Activated naive CD8-positive, alpha-beta T cell treated with anti-CD3 and anti-CD28 coated beads for 36 hours (primary cell): Measurements from ENCODE around the gene DSG4. TPM values are rescaled to one million over a fixed set of nuclear protein-coding genes. Genes with fewer than 3 reads are reported as not detected.

ENCODE experiments used
- DNase-seq: peaks from one replicate; pipeline ENCODE4 v3.0.0; 2021
- H3K27ac Mint-ChIP-seq: one replicate; pipeline ENCODE4 v1.8.0; 2022; ENCODE audit warnings: mild to moderate bottlenecking, moderate library complexity, mixed read lengths
- H3K27me3 Mint-ChIP-seq: one replicate; pipeline ENCODE4 v1.8.0; 2022; ENCODE audit warnings: mild to moderate bottlenecking, mixed read lengths
- H3K36me3 Mint-ChIP-seq: one replicate; pipeline ENCODE4 v1.8.0; 2021; ENCODE audit warnings: mild to moderate bottlenecking, mixed read lengths
- H3K4me1 Mint-ChIP-seq: one replicate; pipeline ENCODE4 v1.8.0; 2021; ENCODE audit warnings: mixed read lengths
- H3K4me3 Mint-ChIP-seq: one replicate; pipeline ENCODE4 v1.8.0; 2022; ENCODE audit warnings: mild to moderate bottlenecking, moderate library complexity, mixed read lengths
- H3K9me3 Mint-ChIP-seq: one replicate; pipeline ENCODE4 v1.8.0; 2022; ENCODE audit warnings: mixed read lengths
- total RNA-seq, 2 experiments: library from RNA; stranded (reverse); gene quantifications; one replicate each; pipeline ENCODE4 v1.2.3, GENCODE V29; 2021

Gene DSG4
- total RNA-seq, 2 experiments from 2014 or later = not detected

GRCh38 chr18:31454066-31454708 lies 77.6 kb downstream of the DSG4 start:
- Mint-ChIP-seq H3K4me1 (no peaks in the 10 kb centered on the region), H3K9me3 (no peaks in the 10 kb centered on the region), H3K27me3 (no peaks in the 10 kb centered on the region), H3K27ac (no peak overlapping the region), H3K4me3 (no peak overlapping the region), H3K36me3 (no peaks in the 10 kb centered on the region)
- DNase-seq = no peak

Other genes starting within 250 kb of the DSG4 start
- gene DSC1, start 213.9 kb upstream of the DSG4 start, total RNA-seq = 1 to 10 TPM in 1 of 2 experiments, under 1 TPM in 1; 0.93 to 1.1 TPM
- not detected for gene DSG1, start 58.6 kb upstream of the DSG4 start, total RNA-seq
- gene DSG3, start 71.0 kb downstream of the DSG4 start, total RNA-seq = not detected
- gene DSG2, start 121.4 kb downstream of the DSG4 start, total RNA-seq = under 1 TPM; 0.70 to 0.89 TPM
- gene TTR, start 215.1 kb downstream of the DSG4 start, total RNA-seq = not detected